Measurements from ENCODE around the gene MYH15.

Gene MYH15

DNA sequence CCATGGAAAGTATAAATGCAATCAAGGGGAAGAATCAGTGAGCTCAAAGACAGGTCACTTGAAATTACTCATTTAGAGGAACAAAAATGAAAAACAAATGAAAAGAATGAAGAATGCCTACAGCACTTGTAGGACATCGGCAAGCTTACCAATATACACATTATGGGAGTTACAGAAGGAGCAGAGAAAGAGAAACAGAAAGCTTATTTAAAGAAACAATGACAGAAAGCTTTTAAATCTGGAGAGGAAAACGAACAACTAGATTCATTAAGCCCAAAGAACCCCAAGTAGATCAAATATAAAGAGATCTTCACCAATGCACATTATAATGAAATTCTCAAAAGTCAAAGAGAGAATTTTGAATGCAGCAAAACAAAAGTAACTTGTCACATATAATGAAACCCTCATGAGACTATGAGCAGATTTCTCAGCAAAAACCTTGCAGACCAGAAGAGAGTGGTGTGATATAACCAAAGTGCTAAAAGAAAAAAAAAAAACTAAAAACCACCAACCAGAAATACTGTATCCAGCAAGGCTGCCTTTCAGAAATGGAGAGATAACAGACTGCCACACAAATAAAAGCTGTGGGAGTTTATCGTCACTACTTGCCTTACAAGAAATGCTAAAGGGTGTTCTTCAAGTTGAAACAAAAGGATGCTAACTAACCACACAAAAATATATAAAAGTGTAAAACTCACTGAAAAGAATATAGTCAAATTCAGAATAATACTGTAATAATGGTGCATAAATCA, 63.1 kb downstream of the MYH15 start:
- DNase-seq (ENCODE audit: low spot score) = no peak

DNA sequence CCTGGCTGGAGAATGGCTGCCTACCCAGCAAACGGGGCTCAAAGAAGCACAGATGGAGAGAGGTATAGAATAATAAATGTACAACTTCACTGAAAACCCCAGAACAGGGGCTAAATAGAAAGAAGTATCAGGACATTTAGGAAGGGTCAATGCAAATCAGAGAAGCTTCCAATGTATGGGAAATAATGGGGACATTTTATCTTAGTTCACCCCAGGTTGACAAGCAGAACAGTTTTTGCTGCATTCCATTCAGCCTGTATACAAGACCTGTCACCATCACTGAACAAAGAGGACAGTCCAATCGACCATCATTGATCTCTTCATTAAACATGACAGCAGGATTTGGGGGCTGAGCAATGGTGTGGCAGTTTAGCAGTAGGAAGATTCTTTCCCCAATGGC, 68.1 kb downstream of the MYH15 start:
- no peak overlapping the region for H3K9ac ChIP-seq (ENCODE audit: low read depth, low read length, poor library complexity)
- WGBS, 2 donors (ENCODE audit: extremely low coverage in 2 of 2, insufficient read length in 2 of 2, insufficient replicate concordance in 1 of 2) = no CpG with 5 or more reads among the region's 2 CpGs
- H3K4ac ChIP-seq (ENCODE audit: low read length) = no peak overlapping the region
- peak overlapping the region; percentile 39 for H2AFZ ChIP-seq (ENCODE audit: low read length)
- H2BK5ac ChIP-seq (ENCODE audit: low read length) = no peak overlapping the region
- no peak overlapping the region for H4K8ac ChIP-seq (ENCODE audit: low read depth, low read length)
- no peak overlapping the region for H3K4me3 ChIP-seq (ENCODE audit: low read length in 2 of 2)
- H2AK5ac ChIP-seq (ENCODE audit: low read depth, low read length) = no peak overlapping the region
- H4K91ac ChIP-seq (ENCODE audit: low read depth, low read length, poor library complexity) = no peak overlapping the region
- no peaks in the 10 kb centered on the region for H3K36me3 ChIP-seq (replicated peaks in 1 of 2; ENCODE audit: control insufficient read depth in 2 of 2, insufficient read depth in 2 of 2, low read length in 2 of 2)
- H3K9me3 ChIP-seq (replicated peaks in 1 of 2; ENCODE audit: control insufficient read depth in 2 of 2, insufficient read depth in 1 of 2, low read depth in 1 of 2, low read length in 2 of 2) = peaks cover 6 to 10% of the 10 kb centered on the region in 2 donors
- H3K4me2 ChIP-seq (ENCODE audit: insufficient read depth, low read length, poor library complexity, severe bottlenecking) = no peak overlapping the region
- H3K4me1 ChIP-seq (ENCODE audit: control insufficient read depth in 2 of 2, insufficient read depth in 1 of 2, low read depth in 1 of 2, low read length in 2 of 2) = peaks cover 12 to 22% of the 10 kb centered on the region in 2 donors
- H2BK120ac ChIP-seq (ENCODE audit: low read depth, low read length) = no peak overlapping the region
- peak overlapping the region; percentile 62 for H3K27ac ChIP-seq (replicated peaks; ENCODE audit: low read length)
- H3K14ac ChIP-seq (ENCODE audit: low read length) = no peak overlapping the region
- no peak overlapping the region for H2BK15ac ChIP-seq (ENCODE audit: low read length)
- no peak overlapping the region for H3K18ac ChIP-seq (ENCODE audit: low read length)
- H3K27me3 ChIP-seq (ENCODE audit: control insufficient read depth in 3 of 3, insufficient read depth in 3 of 3, low read depth in 1 of 3, low read length in 3 of 3) = no peaks in the 10 kb centered on the region
- no peak overlapping the region for H2BK12ac ChIP-seq (ENCODE audit: low read length)
- DNase-seq (ENCODE audit: low spot score) = no peak
- no peak overlapping the region for H3K23ac ChIP-seq (ENCODE audit: low read depth, low read length, poor library complexity)
- no peaks in the 10 kb centered on the region for H3K79me1 ChIP-seq (ENCODE audit: low read depth, low read length)

More for the DNA sequence above, 63.1 kb downstream of the MYH15 start:
- H3K23ac ChIP-seq (ENCODE audit: low read depth, low read length, poor library complexity) = no peak overlapping the region
- H2BK5ac ChIP-seq (ENCODE audit: low read length) = no peak overlapping the region
- H2BK12ac ChIP-seq (ENCODE audit: low read length) = no peak overlapping the region
- H4K91ac ChIP-seq (ENCODE audit: low read depth, low read length, poor library complexity) = no peak overlapping the region
- no peak overlapping the region for H3K9ac ChIP-seq (ENCODE audit: low read depth, low read length, poor library complexity)
- no peak overlapping the region for H2AFZ ChIP-seq (ENCODE audit: low read length)
- H2BK120ac ChIP-seq (ENCODE audit: low read depth, low read length) = no peak overlapping the region
- no peak overlapping the region for H3K18ac ChIP-seq (ENCODE audit: low read length)
- no CpG with 5 or more reads among the region's 3 CpGs for WGBS, 2 donors (ENCODE audit: extremely low coverage in 2 of 2, insufficient read length in 2 of 2, insufficient replicate concordance in 1 of 2)
- no peak overlapping the region for H3K4me2 ChIP-seq (ENCODE audit: insufficient read depth, low read length, poor library complexity, severe bottlenecking)
- H3K27me3 ChIP-seq (ENCODE audit: control insufficient read depth in 3 of 3, insufficient read depth in 3 of 3, low read depth in 1 of 3, low read length in 3 of 3) = no peaks in the 10 kb centered on the region
- no peak overlapping the region for H3K4ac ChIP-seq (ENCODE audit: low read length)
- H3K4me1 ChIP-seq (ENCODE audit: control insufficient read depth in 2 of 2, insufficient read depth in 1 of 2, low read depth in 1 of 2, low read length in 2 of 2) = peaks cover 5% of the 10 kb centered on the region in 2 donors
- H2AK5ac ChIP-seq (ENCODE audit: low read depth, low read length) = no peak overlapping the region
- H3K36me3 ChIP-seq (replicated peaks in 1 of 2; ENCODE audit: control insufficient read depth in 2 of 2, insufficient read depth in 2 of 2, low read length in 2 of 2) = no peaks in the 10 kb centered on the region
- no peak overlapping the region for H3K14ac ChIP-seq (ENCODE audit: low read length)
- H3K9me3 ChIP-seq (replicated peaks in 1 of 2; ENCODE audit: control insufficient read depth in 2 of 2, insufficient read depth in 1 of 2, low read depth in 1 of 2, low read length in 2 of 2) = peaks cover 6 to 18% of the 10 kb centered on the region in 2 donors
- no peak overlapping the region for H4K8ac ChIP-seq (ENCODE audit: low read depth, low read length)
- no peaks in the 10 kb centered on the region for H3K79me1 ChIP-seq (ENCODE audit: low read depth, low read length)
- no peak overlapping the region for H2BK15ac ChIP-seq (ENCODE audit: low read length)
- H3K27ac ChIP-seq (replicated peaks; ENCODE audit: low read length) = no peak overlapping the region
- H3K4me3 ChIP-seq (ENCODE audit: low read length in 2 of 2) = no peak overlapping the region

DNA sequence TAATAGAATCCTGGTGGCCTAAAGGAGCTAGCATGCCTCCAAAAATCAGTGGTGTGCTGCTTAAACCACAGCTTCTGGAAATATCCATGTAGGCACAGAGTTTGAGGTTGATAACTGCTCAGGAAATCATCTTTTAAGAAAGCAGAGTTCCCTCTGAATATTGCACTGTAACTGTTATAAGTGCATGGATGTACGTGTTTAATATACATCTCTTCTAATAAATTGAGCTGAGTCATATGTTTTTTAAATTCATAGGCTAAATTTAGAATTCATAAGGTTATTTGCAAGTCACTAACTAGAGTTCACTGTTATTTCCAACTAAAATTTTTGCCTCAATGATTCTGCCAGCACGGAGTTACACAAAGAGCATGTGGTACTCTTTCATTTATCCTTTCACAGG, 68.9 kb downstream of the MYH15 start:
- Histone ChIP-seq H3K27me3 (ENCODE audit: control insufficient read depth in 3 of 3, insufficient read depth in 3 of 3, low read depth in 1 of 3, low read length in 3 of 3) (no peaks in the 10 kb centered on the region), H3K79me1 (ENCODE audit: low read depth, low read length) (no peaks in the 10 kb centered on the region), H2BK15ac (ENCODE audit: low read length) (no peak overlapping the region), H2AFZ (ENCODE audit: low read length) (peak overlapping the region; percentile 39), H3K18ac (ENCODE audit: low read length) (no peak overlapping the region), H2BK12ac (ENCODE audit: low read length) (no peak overlapping the region), H3K9me3 (replicated peaks in 1 of 2; ENCODE audit: control insufficient read depth in 2 of 2, insufficient read depth in 1 of 2, low read depth in 1 of 2, low read length in 2 of 2) (peaks cover 6 to 7% of the 10 kb centered on the region in 2 donors), H4K8ac (ENCODE audit: low read depth, low read length) (no peak overlapping the region), H2BK120ac (ENCODE audit: low read depth, low read length) (no peak overlapping the region), H4K91ac (ENCODE audit: low read depth, low read length, poor library complexity) (no peak overlapping the region), H3K4me2 (ENCODE audit: insufficient read depth, low read length, poor library complexity, severe bottlenecking) (no peak overlapping the region), H3K14ac (ENCODE audit: low read length) (no peak overlapping the region), H3K36me3 (replicated peaks in 1 of 2; ENCODE audit: control insufficient read depth in 2 of 2, insufficient read depth in 2 of 2, low read length in 2 of 2) (no peaks in the 10 kb centered on the region), H3K4me3 (ENCODE audit: low read length in 2 of 2) (no peak overlapping the region), H2AK5ac (ENCODE audit: low read depth, low read length) (no peak overlapping the region), H3K27ac (replicated peaks; ENCODE audit: low read length) (peak overlapping the region; percentile 79), H3K23ac (ENCODE audit: low read depth, low read length, poor library complexity) (no peak overlapping the region), H3K4me1 (ENCODE audit: control insufficient read depth in 2 of 2, insufficient read depth in 1 of 2, low read depth in 1 of 2, low read length in 2 of 2) (peaks cover 12 to 22% of the 10 kb centered on the region in 2 donors), H2BK5ac (ENCODE audit: low read length) (no peak overlapping the region), H3K4ac (ENCODE audit: low read length) (no peak overlapping the region), H3K9ac (ENCODE audit: low read depth, low read length, poor library complexity) (no peak overlapping the region)
- no CpG with 5 or more reads among the region's 2 CpGs for WGBS, 2 donors (ENCODE audit: extremely low coverage in 2 of 2, insufficient read length in 2 of 2, insufficient replicate concordance in 1 of 2)
- no peak for DNase-seq (ENCODE audit: low spot score)

DNA sequence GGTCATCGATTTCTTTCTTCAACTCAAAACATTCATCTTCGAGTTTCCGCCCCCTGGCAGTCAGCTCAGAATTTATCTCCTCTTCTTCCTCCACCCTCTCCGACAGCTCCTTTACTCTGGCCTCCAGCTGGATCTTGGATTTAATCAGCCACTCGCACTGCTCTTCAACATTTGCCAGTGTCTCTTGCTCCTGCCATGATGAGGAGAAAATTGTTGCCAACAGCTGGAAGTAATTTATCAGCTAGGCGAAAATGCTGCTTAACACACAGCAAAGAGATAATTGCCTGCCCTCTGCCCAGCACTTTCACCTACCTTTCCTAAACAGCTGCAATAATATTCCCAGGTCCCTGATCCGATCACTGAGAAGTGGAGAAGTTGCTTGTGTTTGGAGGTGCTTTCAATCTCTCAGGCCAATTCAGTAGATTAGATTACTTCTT, 69.3 kb downstream of the MYH15 start:
- Histone ChIP-seq H3K4ac (ENCODE audit: low read length) (no peak overlapping the region), H3K9ac (ENCODE audit: low read depth, low read length, poor library complexity) (no peak overlapping the region), H2BK15ac (ENCODE audit: low read length) (no peak overlapping the region), H3K4me2 (ENCODE audit: insufficient read depth, low read length, poor library complexity, severe bottlenecking) (no peak overlapping the region), H2BK120ac (ENCODE audit: low read depth, low read length) (no peak overlapping the region), H3K36me3 (replicated peaks in 1 of 2; ENCODE audit: control insufficient read depth in 2 of 2, insufficient read depth in 2 of 2, low read length in 2 of 2) (no peaks in the 10 kb centered on the region), H3K4me1 (ENCODE audit: control insufficient read depth in 2 of 2, insufficient read depth in 1 of 2, low read depth in 1 of 2, low read length in 2 of 2) (peaks cover 12 to 22% of the 10 kb centered on the region in 2 donors), H3K18ac (ENCODE audit: low read length) (no peak overlapping the region), H2BK5ac (ENCODE audit: low read length) (no peak overlapping the region), H2BK12ac (ENCODE audit: low read length) (no peak overlapping the region), H2AFZ (ENCODE audit: low read length) (peak overlapping the region; percentile 19), H3K9me3 (replicated peaks in 1 of 2; ENCODE audit: control insufficient read depth in 2 of 2, insufficient read depth in 1 of 2, low read depth in 1 of 2, low read length in 2 of 2) (peaks cover 3% of the 10 kb centered on the region in 2 donors), H3K79me1 (ENCODE audit: low read depth, low read length) (no peaks in the 10 kb centered on the region), H3K4me3 (ENCODE audit: low read length in 2 of 2) (peak overlapping the region in 1 of 2 donors; percentile 0), H3K27me3 (ENCODE audit: control insufficient read depth in 3 of 3, insufficient read depth in 3 of 3, low read depth in 1 of 3, low read length in 3 of 3) (no peaks in the 10 kb centered on the region), H3K23ac (ENCODE audit: low read depth, low read length, poor library complexity) (no peak overlapping the region), H2AK5ac (ENCODE audit: low read depth, low read length) (no peak overlapping the region), H4K8ac (ENCODE audit: low read depth, low read length) (no peak overlapping the region), H4K91ac (ENCODE audit: low read depth, low read length, poor library complexity) (no peak overlapping the region), H3K27ac (replicated peaks; ENCODE audit: low read length) (peak overlapping the region; percentile 79), H3K14ac (ENCODE audit: low read length) (no peak overlapping the region)
- DNase-seq (ENCODE audit: low spot score) = peak; percentile 51
- no CpG with 5 or more reads among the region's 7 CpGs for WGBS, 2 donors (ENCODE audit: extremely low coverage in 2 of 2, insufficient read length in 2 of 2, insufficient replicate concordance in 1 of 2)
